ENCODE measurements around the gene CPA3. TPM values are rescaled to one million over a fixed set of nuclear protein-coding genes. Genes with fewer than 3 reads are reported as not detected.

The CPA3 gene
- total RNA-seq, 1 donor from 2014 or later, result not detected

DNA sequence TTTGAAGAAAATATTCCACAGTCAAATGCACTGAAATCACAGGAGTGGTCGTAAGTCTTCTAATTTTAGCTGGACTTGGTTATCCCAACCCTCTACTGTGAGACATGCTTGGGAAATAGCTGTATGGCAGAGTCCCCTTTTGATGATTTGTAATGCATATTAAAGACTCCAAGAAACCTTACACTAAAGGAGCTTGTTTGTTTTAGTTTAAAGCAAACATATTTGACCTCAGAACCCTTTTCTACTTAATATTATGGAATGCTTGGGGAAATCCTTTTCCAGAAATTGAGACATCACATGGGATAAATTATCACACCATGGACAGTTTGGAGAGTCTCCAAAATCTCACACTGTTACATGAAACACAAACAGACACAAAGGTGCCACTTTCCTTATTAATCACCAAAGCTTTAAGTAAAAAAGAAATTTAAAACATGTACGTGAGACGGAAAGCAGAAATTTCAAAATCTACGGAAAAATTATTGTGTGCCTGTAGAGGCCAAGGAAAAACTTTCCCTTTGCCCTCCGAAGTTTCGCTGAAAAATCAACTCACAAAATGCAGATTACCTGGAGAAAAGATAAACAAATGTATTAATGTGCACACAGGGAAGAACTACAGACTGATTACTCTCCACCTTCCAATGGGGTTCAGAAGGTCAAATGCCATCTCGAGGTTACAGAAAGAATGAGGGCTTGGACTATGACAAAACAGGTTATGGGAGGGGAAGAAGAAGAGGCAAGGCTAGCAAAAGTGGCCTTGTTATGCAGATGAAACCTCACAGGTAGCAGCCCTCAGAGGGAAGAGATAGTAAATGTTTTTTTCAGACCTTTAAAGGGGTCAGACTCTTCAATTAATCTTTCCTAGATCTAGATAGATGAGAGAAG, 44.5 kb upstream of the CPA3 start:
- peaks cover 9% of the 10 kb centered on the region for H3K9me3 Mint-ChIP-seq (ENCODE audit: low read depth)
- no peaks in the 10 kb centered on the region for H3K27me3 Mint-ChIP-seq (ENCODE audit: low read depth)
- H3K27ac Mint-ChIP-seq (ENCODE audit: unreplicated experiment), result no peak overlapping the region
- DNase-seq (ENCODE audit: low spot score), result no peak
- TF ChIP-seq CTCF (IDR thresholded peaks at IDR 0.05), result no peak
- no peak overlapping the region for H3K4me3 Mint-ChIP-seq (ENCODE audit: unreplicated experiment)
- peaks cover 2% of the 10 kb centered on the region for H3K36me3 Mint-ChIP-seq (ENCODE audit: low read depth)
- peaks cover 14% of the 10 kb centered on the region for H3K4me1 Mint-ChIP-seq (ENCODE audit: low read depth)

- H3K4me3 Mint-ChIP-seq (ENCODE audit: unreplicated experiment), result no peak overlapping the region
- no peak for TF ChIP-seq CTCF (IDR thresholded peaks at IDR 0.05)
- peaks cover 9% of the 10 kb centered on the region for H3K9me3 Mint-ChIP-seq (ENCODE audit: low read depth)
- peaks cover 10% of the 10 kb centered on the region for H3K4me1 Mint-ChIP-seq (ENCODE audit: low read depth)
- H3K27ac Mint-ChIP-seq (ENCODE audit: unreplicated experiment), result no peak overlapping the region
- no peak for DNase-seq (ENCODE audit: low spot score)
- H3K27me3 Mint-ChIP-seq (ENCODE audit: low read depth), result no peaks in the 10 kb centered on the region
- H3K36me3 Mint-ChIP-seq (ENCODE audit: low read depth), result no peaks in the 10 kb centered on the region
Observed at GRCh38 chr3:148823026-148823425, 42.1 kb upstream of the CPA3 start.

GRCh38 chr3:148825476-148825875, 39.6 kb upstream of the CPA3 start:
- no peaks in the 10 kb centered on the region for H3K36me3 Mint-ChIP-seq (ENCODE audit: low read depth)
- no peak overlapping the region for H3K27ac Mint-ChIP-seq (ENCODE audit: unreplicated experiment)
- no peaks in the 10 kb centered on the region for H3K27me3 Mint-ChIP-seq (ENCODE audit: low read depth)
- DNase-seq (ENCODE audit: low spot score), result no peak
- peaks cover 9% of the 10 kb centered on the region for H3K9me3 Mint-ChIP-seq (ENCODE audit: low read depth)
- no peak overlapping the region for H3K4me3 Mint-ChIP-seq (ENCODE audit: unreplicated experiment)
- no peak for TF ChIP-seq CTCF (IDR thresholded peaks at IDR 0.05)
- H3K4me1 Mint-ChIP-seq (ENCODE audit: low read depth), result peaks cover 3% of the 10 kb centered on the region

DNA sequence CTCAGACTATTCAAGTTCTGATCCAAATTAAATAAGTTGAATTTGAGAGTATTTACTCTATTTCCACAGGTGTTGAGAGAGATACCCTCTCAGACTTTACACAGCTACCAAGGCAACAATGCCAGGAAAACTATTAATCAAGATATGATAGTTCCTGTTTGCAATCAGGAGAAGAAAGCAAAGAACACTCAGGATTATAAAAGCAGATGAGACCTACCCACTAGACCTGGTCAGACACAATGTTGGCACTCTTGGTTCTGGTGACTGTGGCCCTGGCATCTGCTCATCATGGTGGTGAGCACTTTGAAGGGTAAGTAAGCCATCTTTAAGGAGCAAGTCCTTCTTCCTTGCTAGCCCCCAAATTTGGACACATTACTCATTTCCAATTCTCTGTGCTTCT, 37.5 kb upstream of the CPA3 start, which contains the start of gene CPB1:
TSS of gene CPB1 (plus strand) at position 227 of the 400 bp plus-strand sequence. CDS start at position 240, 13 bp downstream.
- no peak for DNase-seq (ENCODE audit: low spot score)
- no peak for TF ChIP-seq CTCF (IDR thresholded peaks at IDR 0.05)
- no peaks in the 10 kb centered on the region for H3K4me1 Mint-ChIP-seq (ENCODE audit: low read depth)
- no peaks in the 10 kb centered on the region for H3K27me3 Mint-ChIP-seq (ENCODE audit: low read depth)
- no peaks in the 10 kb centered on the region for H3K36me3 Mint-ChIP-seq (ENCODE audit: low read depth)
- H3K27ac Mint-ChIP-seq (ENCODE audit: unreplicated experiment), result no peak within 1 kb of the TSS
- peaks cover 2% of the 10 kb centered on the region for H3K9me3 Mint-ChIP-seq (ENCODE audit: low read depth)
- H3K4me3 Mint-ChIP-seq (ENCODE audit: unreplicated experiment), result no peak within 1 kb of the TSS

- no peaks in the 10 kb centered on the region for H3K27me3 Mint-ChIP-seq (ENCODE audit: low read depth)
- no peaks in the 10 kb centered on the region for H3K36me3 Mint-ChIP-seq (ENCODE audit: low read depth)
- no peak for TF ChIP-seq CTCF (IDR thresholded peaks at IDR 0.05)
- H3K9me3 Mint-ChIP-seq (ENCODE audit: low read depth), result no peaks in the 10 kb centered on the region
- no peak for DNase-seq (ENCODE audit: low spot score)
- H3K4me3 Mint-ChIP-seq (ENCODE audit: unreplicated experiment), result no peak overlapping the region
- no peak overlapping the region for H3K27ac Mint-ChIP-seq (ENCODE audit: unreplicated experiment)
- H3K4me1 Mint-ChIP-seq (ENCODE audit: low read depth), result no peaks in the 10 kb centered on the region
Observed at GRCh38 chr3:148828136-148828690, 36.9 kb upstream of the CPA3 start.

Measured in chondrocyte (in vitro differentiated cells).